Activated CD4-positive, alpha-beta T cell treated with anti-CD3 and anti-CD28 coated beads, Interleukin-2, amount 10 ng/mL, durations not matched to agents 7 days and 5 days (primary cell): ENCODE results near the gene CD1E. TPM values are rescaled to one million over a fixed set of nuclear protein-coding genes. Genes with fewer than 3 reads are reported as not detected.

Experiments
- CTCF ChIA-PET: fragments of 350-600 bp; sonication (Branson Sonifier 250); formaldehyde crosslinking; loops from one replicate; lab custom pipeline; 2021; ENCODE audit warnings: antibody characterized with exemption; lab: Charles Lee
- POLR2A ChIA-PET: fragments of 350-600 bp; sonication (Branson Sonifier 250); formaldehyde crosslinking; loops from one replicate; lab custom pipeline; 2021; ENCODE audit warnings: antibody characterized with exemption; lab: Charles Lee
- DNase-seq: peaks from one replicate; pipeline ENCODE4 v3.0.0-alpha.2; 2020
- H3K27ac Mint-ChIP-seq: one replicate; pipeline ENCODE4 v1.8.0; 2021; ENCODE audit warnings: mild to moderate bottlenecking, moderate library complexity, mixed read lengths
- H3K27me3 Mint-ChIP-seq: one replicate; pipeline ENCODE4 v1.8.0; 2021; ENCODE audit warnings: mixed read lengths
- H3K36me3 Mint-ChIP-seq: one replicate; pipeline ENCODE4 v1.8.0; 2021; ENCODE audit warnings: low read depth, mixed read lengths
- H3K4me1 Mint-ChIP-seq: one replicate; pipeline ENCODE4 v1.8.0; 2021; ENCODE audit warnings: mixed read lengths
- H3K4me3 Mint-ChIP-seq: one replicate; pipeline ENCODE4 v1.8.0; 2021; ENCODE audit warnings: mild to moderate bottlenecking, moderate library complexity, mixed read lengths
- H3K9me3 Mint-ChIP-seq: one replicate; pipeline ENCODE4 v1.8.0; 2021; ENCODE audit warnings: mixed read lengths
- total RNA-seq, 2 experiments: library from RNA; stranded (reverse); gene quantifications; one replicate each; pipeline ENCODE4 v1.2.3, GENCODE V29; 2021

The CD1E gene
- total RNA-seq = not detected

DNA sequence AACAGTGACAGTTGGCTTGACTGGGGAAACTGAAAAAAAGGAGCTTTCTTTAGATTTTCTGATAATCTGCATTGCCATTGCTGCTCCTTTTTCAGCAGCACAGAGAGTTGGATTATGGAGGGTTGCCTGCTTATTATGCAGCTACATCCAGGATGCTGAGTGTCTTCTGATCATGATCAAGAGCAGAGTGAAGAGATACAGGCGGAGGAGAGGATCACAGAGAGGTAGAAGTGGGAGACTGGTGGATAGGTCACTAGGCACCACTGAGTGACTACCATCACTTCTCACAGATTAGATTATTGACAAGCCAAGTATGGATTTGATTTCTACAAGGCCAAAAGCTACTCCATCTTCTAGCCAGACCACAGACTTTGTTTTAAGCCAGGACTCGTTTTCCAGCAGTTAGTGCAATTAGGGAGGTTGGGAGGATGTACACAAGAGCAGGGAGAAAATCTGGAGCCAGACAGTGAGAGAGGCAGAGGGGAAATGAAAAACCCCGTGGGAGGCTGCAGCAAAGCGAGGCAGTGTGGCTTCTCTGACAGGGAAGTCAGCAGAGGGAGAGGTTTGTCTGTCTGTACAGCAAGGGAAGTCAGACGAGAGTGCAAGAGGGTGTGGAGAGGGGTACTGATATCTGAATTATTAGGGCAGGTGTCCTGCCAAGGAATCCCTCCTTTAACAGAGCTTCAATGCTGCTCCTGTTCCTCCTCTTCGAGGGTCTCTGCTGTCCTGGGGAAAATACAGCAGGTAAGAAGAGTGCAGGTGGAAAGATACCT is at the start of gene CD1E:
Gene CD1E (plus strand): TSS at position 592 of the 773 bp plus-strand sequence. CDS start 95 bp downstream, at position 687.
- H3K4me3 Mint-ChIP-seq = no peak within 1 kb of the TSS
- H3K4me1 Mint-ChIP-seq = no peaks in the 10 kb centered on the region
- ChIA-PET CTCF (no interaction called here), POLR2A (no interaction called here)
- H3K9me3 Mint-ChIP-seq = no peaks in the 10 kb centered on the region
- no peaks in the 10 kb centered on the region for H3K36me3 Mint-ChIP-seq
- peaks cover 25% of the 10 kb centered on the region for H3K27me3 Mint-ChIP-seq
- no peak within 1 kb of the TSS for H3K27ac Mint-ChIP-seq
- no peak for DNase-seq

GRCh38 chr1:158310623-158311022 is 43.1 kb upstream of the CD1E start:
- H3K4me3 Mint-ChIP-seq = no peak overlapping the region
- no peak overlapping the region for H3K27ac Mint-ChIP-seq
- CTCF ChIA-PET = no interaction called here
- H3K36me3 Mint-ChIP-seq = no peaks in the 10 kb centered on the region
- H3K9me3 Mint-ChIP-seq = peaks cover 3% of the 10 kb centered on the region
- POLR2A ChIA-PET = no interaction called here
- no peak for DNase-seq
- H3K4me1 Mint-ChIP-seq = no peaks in the 10 kb centered on the region
- H3K27me3 Mint-ChIP-seq = peaks cover 4% of the 10 kb centered on the region

- DNase-seq = no peak
- Mint-ChIP-seq H3K27ac (no peak overlapping the region), H3K36me3 (no peaks in the 10 kb centered on the region), H3K27me3 (no peaks in the 10 kb centered on the region), H3K9me3 (peaks cover 3% of the 10 kb centered on the region), H3K4me3 (no peak overlapping the region), H3K4me1 (no peaks in the 10 kb centered on the region)
- POLR2A ChIA-PET = no interaction called here
- CTCF ChIA-PET = no interaction called here
Measured at GRCh38 chr1:158311066-158311465, 42.6 kb upstream of the CD1E start.

- H3K36me3 Mint-ChIP-seq = no peaks in the 10 kb centered on the region
Measured at GRCh38 chr1:158323866-158324265, 29.8 kb upstream of the CD1E start.

GRCh38 chr1:158324395-158324794 is 29.3 kb upstream of the CD1E start:
- Mint-ChIP-seq H3K36me3 (no peaks in the 10 kb centered on the region), H3K27me3 (peaks cover 11% of the 10 kb centered on the region), H3K4me1 (no peaks in the 10 kb centered on the region), H3K27ac (no peak overlapping the region), H3K4me3 (no peak overlapping the region), H3K9me3 (no peaks in the 10 kb centered on the region)
- CTCF ChIA-PET = no interaction called here
- POLR2A ChIA-PET = interaction anchor here (0.7 kb wide), 1 partner anchor 11 kb away, joined by 3 read pairs; no protein-coding TSS in a partner anchor
- no peak for DNase-seq

More at GRCh38 chr1:158323866-158324265, 29.8 kb upstream of the CD1E start:
- Mint-ChIP-seq H3K4me1 (no peaks in the 10 kb centered on the region), H3K27ac (no peak overlapping the region), H3K4me3 (no peak overlapping the region), H3K27me3 (peaks cover 9% of the 10 kb centered on the region), H3K9me3 (no peaks in the 10 kb centered on the region)
- POLR2A ChIA-PET = no interaction called here
- DNase-seq = no peak
- CTCF ChIA-PET = no interaction called here

GRCh38 chr1:158327481-158327880 is 26.2 kb upstream of the CD1E start:
- H3K4me1 Mint-ChIP-seq = peaks cover under 1% of the 10 kb centered on the region
- no peak overlapping the region for H3K4me3 Mint-ChIP-seq
- no peaks in the 10 kb centered on the region for H3K9me3 Mint-ChIP-seq
- H3K27me3 Mint-ChIP-seq = peaks cover 10% of the 10 kb centered on the region
- ChIA-PET CTCF (no interaction called here), POLR2A (no interaction called here)
- H3K27ac Mint-ChIP-seq = no peak overlapping the region
- DNase-seq = no peak
- H3K36me3 Mint-ChIP-seq = no peaks in the 10 kb centered on the region

DNA sequence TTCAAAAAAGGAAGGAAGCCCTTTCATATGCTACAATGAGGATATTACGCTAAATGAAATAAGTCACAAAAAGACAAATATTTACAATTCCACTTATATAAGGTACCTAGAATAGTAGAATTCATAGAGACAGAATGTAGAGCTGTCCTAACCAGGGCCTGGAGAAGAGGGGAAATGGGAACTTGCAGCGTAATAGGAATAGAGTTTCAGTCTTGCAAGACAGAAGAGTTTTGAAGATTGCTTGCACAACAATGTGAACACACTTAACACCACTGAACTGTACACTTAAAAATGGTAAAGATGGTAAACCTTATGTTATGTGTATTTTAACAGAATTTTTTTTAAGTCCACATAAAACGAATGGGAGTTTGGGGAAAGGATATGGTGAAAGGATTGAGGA is 25.3 kb upstream of the CD1E start:
- Mint-ChIP-seq H3K27me3 (peaks cover 7% of the 10 kb centered on the region), H3K27ac (no peak overlapping the region), H3K4me3 (no peak overlapping the region), H3K36me3 (no peaks in the 10 kb centered on the region), H3K9me3 (no peaks in the 10 kb centered on the region), H3K4me1 (peaks cover 6% of the 10 kb centered on the region)
- ChIA-PET POLR2A (no interaction called here), CTCF (no interaction called here)
- DNase-seq = no peak

GRCh38 chr1:158329300-158329699 is 24.4 kb upstream of the CD1E start:
- H3K27ac Mint-ChIP-seq = no peak overlapping the region
- no peaks in the 10 kb centered on the region for H3K36me3 Mint-ChIP-seq
- no peaks in the 10 kb centered on the region for H3K9me3 Mint-ChIP-seq
- no peak overlapping the region for H3K4me3 Mint-ChIP-seq
- POLR2A ChIA-PET = no interaction called here
- peaks cover 7% of the 10 kb centered on the region for H3K27me3 Mint-ChIP-seq
- H3K4me1 Mint-ChIP-seq = peaks cover 14% of the 10 kb centered on the region
- DNase-seq = no peak
- CTCF ChIA-PET = no interaction called here

- Mint-ChIP-seq H3K4me1 (peaks cover 18% of the 10 kb centered on the region), H3K36me3 (peaks cover 2% of the 10 kb centered on the region), H3K4me3 (no peak overlapping the region), H3K27me3 (peaks cover 7% of the 10 kb centered on the region), H3K27ac (no peak overlapping the region), H3K9me3 (no peaks in the 10 kb centered on the region)
- ChIA-PET CTCF (no interaction called here), POLR2A (no interaction called here)
- DNase-seq = peak; percentile 32
Measured at GRCh38 chr1:158329733-158330132, 24.0 kb upstream of the CD1E start.

DNA sequence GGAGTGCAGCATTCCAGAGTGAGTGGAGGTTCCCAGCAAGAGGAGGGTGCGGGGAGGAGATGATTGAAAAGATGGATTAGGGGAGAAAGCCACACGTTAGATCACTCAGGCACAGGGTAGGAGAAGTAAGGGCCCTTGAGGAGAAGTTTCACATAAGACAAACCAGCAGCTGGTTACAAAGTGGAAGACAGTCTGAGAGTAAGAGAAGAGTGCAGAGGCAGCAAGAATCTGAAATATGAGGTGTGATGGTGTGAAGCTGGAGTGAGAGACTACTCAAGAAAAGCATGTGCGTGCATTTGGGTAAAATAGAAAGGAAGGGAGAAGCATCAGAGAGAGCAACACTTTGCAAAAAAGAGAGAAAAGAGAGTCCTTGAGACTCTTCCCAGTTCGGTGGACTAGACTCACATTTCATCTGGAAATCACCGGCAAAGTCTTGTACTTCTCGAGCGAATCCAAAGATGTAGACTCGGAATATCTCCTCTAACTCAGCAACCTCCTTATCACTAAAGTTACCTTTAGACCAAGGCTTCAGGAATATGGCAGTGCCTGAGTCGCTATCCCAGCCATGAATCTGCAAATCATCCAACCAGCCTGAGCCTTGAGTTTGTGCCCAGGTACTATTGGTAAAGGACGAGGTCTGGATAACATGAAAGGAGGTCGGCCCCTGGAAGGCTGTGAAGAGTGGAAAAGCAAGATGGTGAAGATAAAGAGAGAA is 23.1 kb upstream of the CD1E start:
- Mint-ChIP-seq H3K9me3 (no peaks in the 10 kb centered on the region), H3K36me3 (peaks cover 2% of the 10 kb centered on the region), H3K4me3 (no peak overlapping the region), H3K27ac (no peak overlapping the region), H3K27me3 (peaks cover 7% of the 10 kb centered on the region), H3K4me1 (peaks cover 22% of the 10 kb centered on the region)
- DNase-seq = no peak
- ChIA-PET CTCF (no interaction called here), POLR2A (no interaction called here)

DNA sequence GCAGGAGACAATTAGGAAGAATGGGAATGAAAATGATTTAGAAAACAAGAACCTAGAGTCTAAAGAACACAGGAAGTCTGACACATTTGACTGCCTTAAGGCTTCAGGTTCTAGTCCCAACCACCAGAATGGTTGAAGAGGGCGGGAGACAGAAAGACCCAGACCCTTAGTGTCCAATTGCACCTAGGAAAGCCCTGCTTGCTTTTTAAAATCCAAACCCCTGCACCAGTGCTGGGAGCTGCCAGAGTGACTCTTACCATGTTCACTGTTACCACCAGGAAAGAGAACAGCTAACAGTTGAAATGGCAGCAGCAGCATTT is 22.6 kb upstream of the CD1E start:
- CTCF ChIA-PET = no interaction called here
- H3K27me3 Mint-ChIP-seq = peaks cover 7% of the 10 kb centered on the region

DNA sequence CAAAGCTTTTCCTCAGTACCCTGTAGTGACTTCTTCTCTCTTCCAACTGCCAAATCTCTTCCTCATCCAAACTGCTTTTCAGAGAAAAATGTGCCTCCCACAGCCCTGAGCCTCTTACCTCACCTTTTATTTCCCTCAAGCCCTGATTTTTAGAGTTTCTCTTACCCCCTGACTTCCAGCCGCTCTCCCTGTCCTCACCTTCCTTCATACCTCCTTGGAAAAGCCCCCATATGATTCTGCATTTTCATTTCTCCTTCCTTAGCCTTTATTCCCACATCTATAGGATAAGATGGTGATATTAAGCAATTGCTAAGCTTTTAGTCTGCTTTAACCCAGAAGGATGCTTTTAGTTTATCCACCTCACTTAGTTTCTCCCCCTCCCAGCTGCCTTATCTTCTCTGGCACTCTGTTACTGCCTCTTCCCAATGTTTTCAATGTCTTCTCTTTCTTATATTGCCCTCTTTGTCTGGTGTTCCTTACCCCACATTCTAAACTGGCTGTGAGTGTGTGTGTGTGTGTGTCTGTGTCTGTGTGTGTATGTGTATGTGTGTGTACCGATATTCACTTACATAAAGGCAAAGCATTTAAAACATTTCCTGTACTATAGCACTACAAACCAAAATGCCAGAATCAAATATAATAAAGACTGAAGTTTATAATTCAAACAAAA is 22.1 kb upstream of the CD1E start, which contains the start of gene CD1B:
Gene CD1B (minus strand): TSS at position 51 of the 670 bp plus-strand sequence. CDS start 108 bp downstream, outside the sequence.
- Mint-ChIP-seq H3K4me3 (no peak within 1 kb of the TSS), H3K27me3 (peaks cover 7% of the 10 kb centered on the region), H3K4me1 (peaks cover 30% of the 10 kb centered on the region), H3K27ac (no peak within 1 kb of the TSS), H3K36me3 (peaks cover 5% of the 10 kb centered on the region), H3K9me3 (no peaks in the 10 kb centered on the region)
- no peak for DNase-seq
- CTCF ChIA-PET = no interaction called here
- POLR2A ChIA-PET = interaction anchor here (0.6 kb wide), 1 partner anchor 45 kb away, joined by 4 read pairs; no protein-coding TSS in a partner anchor

More for the DNA sequence above, 22.6 kb upstream of the CD1E start:
- Mint-ChIP-seq H3K36me3 (peaks cover 2% of the 10 kb centered on the region), H3K9me3 (no peaks in the 10 kb centered on the region), H3K27ac (no peak overlapping the region), H3K4me1 (peaks cover 24% of the 10 kb centered on the region), H3K4me3 (no peak overlapping the region)
- DNase-seq = no peak
- POLR2A ChIA-PET = interaction anchor here (0.6 kb wide), 1 partner anchor 44 kb away, joined by 4 read pairs; no protein-coding TSS in a partner anchor
